Germinal center (tissue), 1 donor: ENCODE data around the gene SEC14L6.

ENCODE experiments used
- DNase-seq: peaks from one replicate; pipeline ENCODE4 v3.0.0; 2012; ENCODE audit warnings: mixed read lengths, low spot score

SEC14L6 gene

DNA sequence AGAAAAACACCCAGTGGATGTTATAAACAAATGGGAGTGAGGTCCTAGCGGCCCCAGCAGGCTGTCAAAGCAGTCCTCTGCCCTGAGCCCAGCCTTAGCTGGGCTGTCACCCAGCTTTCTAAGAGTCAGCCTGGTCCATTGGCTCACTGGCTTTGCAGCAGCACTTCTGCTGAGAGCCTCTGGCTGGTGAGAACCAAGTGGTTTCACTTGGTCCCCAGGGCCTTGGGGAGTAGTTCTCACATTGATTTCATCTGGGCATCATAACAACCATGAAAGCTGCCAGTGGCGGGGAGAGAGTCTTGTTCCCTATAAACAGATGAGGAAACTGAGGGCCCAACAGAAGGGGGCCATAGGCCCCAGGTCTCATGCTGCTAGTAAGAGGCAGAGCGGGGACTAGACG, 11.4 kb downstream of the SEC14L6 start:
- DNase-seq = no peak

DNA sequence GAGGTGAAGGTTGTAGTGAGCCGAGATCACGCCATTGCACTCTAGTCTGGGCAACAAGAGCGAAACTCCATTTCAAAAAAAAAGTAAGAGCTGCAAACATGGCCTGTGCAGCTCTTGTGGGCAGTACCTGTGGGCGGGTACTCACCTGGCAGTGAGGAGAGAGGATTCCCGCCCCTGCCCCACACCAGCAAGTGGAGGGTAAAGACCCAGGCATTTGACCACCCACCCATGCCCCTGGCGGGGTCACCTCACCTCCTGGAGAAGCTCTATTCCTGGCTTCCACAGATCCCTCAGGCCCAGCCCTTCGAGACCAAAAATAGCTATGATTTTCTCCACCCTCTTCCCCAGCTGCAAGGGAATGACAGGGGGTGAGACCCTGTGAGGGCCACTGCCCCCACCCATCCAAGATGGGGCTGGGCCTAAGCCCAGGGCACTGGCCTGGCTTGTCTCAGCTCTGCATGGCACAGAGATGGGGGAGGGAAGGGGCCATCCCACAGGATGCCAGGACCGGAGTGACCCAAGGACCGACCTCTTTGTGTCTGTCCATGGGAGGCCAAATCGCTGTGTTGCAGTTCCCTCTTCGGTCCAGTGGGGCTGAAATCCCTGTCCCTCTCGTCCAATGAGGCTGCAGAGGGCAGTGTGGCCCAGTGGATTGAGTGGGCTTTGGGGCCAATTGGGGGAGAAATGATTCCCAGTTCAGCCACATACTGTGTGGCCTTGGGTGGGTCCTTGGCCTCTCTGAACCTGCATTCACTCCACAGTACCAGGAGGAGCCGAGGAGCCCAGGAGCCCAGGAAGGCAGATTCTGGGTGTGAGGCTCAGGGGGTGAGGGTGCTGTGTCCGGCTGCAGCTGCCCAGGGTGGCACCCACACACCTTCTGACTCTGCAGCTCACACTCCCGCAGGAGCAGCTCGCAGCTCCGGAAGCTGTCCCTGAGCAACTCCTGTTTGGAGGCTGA, 14.6 kb downstream of the SEC14L6 start:
- no peak for DNase-seq

DNA sequence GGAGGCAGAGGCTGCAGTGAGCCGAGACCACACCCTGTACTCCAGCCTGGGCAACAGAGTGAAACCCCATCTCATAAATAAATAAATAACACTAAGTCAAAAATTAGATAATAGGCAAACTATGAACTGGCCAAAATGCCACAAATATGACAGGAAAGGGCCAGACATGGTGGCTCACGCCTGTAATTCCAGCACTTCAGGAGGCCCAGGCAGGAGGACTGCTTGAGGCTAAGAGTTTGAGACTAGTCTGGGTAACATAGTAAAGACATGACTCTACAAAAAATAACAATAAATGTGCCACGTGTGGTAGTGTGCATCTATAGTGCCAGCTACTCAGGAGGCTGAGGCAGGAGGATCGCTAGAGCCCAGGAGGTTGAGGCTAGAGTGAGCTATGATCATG, 19.9 kb downstream of the SEC14L6 start:
- no peak for DNase-seq

DNA sequence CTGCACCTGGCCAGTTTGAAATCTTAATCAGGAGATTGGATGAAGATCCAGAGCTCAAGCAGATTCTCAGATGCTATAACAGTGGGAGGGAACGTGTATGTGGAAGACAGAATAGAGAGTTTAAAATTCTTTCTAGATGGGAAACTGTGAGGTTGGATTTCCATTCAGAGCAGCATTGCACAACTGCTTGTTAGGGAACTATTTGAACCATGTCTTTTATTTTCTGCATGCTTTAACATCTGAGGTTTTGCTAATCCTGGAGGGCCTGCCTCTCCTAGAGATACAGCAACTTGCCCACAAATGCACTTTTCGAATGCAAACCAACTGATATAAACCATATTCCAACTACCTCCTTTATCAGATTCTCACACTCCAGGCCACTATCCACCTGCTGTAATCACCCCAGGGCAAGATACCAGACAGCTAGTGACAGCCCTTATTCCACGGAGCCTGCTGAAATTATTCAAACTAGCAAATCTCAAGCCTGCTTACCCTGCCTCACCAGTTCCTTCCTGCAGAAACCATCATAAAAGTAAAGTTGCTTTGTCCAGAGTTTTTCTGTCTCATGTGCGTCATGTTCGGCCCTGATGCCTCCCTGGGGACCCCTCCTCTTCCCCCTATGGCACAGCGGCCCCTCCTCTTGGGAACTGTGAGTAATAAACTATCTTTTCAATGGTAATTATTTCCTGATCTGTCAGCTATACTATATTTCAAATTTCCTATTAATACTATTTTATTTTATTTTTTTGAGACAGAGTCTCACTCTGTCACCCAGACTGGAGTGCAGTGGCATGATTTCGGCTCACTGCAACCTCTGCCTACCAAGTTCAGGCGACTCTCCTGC, 22.7 kb downstream of the SEC14L6 start:
- DNase-seq = no peak

DNA sequence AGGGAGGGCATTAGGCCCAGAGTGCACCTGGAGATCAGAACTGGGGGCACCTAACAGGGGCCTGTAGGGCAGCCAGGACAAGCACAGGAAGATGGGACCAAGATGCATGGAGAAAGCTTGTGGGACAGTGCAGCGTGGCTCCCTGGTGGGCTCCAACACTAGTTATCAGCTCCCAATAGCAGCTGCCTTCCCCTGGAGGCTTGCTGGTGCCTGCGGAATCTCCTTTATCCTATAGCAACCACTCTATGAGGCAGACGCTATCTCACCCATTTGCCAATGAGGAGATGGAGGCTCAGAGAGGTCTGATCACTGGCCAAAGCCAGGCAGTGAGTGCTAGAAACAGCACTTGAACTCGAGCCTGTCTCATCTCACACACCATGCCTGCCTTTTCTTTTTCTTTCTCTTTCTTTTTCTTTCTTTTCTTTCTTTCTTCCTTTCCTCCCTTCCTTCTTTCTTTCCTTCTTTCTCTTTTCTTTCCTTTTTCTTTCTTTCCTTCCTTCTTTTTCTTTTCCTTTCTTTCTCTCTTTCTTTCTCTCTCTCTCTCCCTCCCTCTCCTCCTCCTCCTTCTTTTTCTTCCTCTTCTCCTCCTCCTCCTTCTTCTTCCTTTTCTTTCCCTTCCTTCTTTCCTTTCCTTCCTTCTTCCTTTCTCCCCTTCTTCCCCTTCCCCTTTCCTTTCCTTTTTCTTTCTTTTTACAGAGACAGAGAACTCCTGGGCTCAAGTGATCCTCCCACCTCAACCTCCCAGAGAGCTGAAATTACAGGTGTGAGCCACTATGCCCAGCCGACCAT, 25.0 kb downstream of the SEC14L6 start:
- DNase-seq = no peak

DNA sequence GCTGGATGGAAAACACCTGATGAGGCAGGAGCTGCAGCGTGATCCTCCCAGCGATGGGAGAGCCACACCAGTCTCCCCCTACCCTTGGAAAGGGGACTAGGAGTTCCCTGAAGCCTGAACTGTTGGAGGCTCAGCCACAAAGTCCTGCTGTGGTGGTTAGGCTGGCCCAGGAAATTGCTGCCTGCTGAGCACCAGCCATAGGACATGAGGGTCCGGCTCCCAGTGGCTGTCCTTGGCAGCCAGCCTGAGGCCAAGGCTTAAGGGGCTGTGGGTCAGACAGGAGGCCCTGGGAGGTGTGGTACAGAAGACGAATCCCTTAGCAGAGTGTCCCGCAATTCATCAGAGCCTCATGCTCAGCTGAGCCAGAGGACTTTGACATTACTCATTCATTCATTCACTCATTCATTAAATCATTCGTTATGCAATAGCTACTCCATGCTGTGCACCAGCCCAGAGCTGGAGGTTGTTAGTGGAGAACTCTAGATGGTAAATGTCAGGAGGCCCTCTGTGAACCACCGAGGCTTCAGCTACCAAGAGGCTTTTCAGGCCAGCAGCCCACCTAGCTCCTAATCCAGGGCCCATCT, 26.6 kb downstream of the SEC14L6 start:
- no peak for DNase-seq

DNA sequence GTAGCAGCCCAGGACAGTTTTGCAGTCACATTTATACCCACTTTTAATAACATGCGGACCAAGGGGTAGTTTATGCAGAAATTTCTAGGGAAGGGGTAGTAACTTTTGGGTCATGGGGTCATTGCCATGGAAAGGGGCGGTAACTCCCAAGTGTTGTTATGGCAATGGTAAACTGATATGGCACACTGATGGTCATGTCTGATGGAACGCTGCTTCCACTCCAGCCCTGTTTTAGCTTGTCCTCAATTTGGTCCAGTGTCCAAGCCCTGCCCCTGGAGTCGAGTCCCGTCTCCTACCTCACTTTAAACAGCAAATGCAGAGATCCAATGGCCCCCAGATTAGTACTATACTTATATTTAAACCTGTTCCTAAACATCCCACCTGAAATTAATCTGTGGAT, 29.8 kb downstream of the SEC14L6 start:
- no peak for DNase-seq

DNA sequence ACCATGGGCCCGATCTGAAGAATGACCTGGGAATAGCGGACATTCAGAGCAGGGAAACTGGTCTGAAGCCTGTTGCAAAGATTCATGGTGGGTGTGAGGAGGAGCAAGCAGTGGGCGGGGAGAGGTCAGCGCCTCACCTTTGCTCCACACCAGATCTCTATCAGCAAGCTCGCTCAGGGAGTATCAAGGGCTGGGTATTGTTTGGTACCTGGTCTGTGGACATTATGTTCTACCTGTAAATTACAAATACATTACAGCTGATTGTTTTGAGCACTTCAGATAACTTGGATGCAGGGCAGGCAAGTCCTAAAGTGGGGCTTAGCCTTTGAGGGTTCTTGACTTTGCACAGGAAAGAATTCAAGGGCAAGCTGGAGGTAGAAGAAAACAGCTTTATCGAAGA, 30.3 kb downstream of the SEC14L6 start:
- DNase-seq = no peak

DNA sequence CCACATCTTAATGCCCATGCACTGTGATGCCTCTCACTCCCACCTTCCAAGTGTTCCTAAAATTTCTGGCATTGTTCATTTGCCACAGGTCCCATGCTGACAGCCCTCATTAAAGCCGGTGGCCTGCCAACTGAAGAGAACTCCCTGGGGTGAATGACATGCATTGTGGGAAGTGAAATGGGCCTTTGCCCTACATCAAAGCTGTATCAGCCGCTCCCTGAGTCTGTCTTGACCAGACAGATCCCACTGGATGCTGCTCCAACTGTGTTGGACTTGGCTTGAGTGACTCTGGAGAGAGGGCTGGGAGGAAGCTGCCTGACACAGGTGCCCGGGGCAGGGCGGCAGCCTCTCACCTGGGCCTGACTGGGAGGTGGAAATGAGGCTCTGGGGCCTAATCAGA, 32.3 kb downstream of the SEC14L6 start:
- DNase-seq = no peak

DNA sequence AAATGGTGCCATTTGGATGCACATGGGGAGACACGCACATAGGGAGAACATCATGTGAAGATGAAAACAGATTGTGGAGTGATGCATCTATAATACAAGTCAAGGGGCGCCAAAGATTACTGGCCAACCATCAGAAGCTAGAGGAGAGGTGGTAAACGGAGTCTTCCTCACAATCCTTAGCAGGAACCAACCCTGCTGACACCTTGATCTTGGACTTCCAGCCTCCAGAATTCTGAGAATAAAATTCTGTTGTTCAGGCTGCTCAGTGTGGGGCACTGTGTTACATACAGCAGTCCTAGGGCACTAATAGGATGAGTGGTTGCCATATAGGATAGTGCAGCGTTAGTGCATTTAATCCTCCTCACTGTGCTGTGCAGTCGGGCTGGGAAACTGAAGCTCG, 33.1 kb downstream of the SEC14L6 start:
- DNase-seq = no peak

DNA sequence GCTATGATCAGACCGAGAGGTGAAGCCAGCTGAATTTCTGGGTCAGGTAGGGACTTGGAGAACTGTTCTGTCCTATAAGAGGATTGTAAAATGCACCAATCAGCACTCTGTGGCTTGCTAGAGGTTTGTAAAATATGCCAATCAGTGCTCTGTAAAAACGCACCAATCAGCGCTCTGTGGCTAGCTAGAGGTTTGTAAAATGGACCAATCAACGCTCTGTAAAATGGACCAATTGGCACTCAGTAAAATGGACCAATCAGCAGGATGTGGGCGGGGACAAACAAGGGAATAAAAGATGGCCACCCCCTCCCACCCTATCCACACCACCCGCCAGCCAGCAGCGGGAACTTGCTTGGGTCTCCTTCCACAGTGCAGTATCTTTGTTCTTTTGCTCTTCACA, 34.6 kb downstream of the SEC14L6 start:
- no peak for DNase-seq

DNA sequence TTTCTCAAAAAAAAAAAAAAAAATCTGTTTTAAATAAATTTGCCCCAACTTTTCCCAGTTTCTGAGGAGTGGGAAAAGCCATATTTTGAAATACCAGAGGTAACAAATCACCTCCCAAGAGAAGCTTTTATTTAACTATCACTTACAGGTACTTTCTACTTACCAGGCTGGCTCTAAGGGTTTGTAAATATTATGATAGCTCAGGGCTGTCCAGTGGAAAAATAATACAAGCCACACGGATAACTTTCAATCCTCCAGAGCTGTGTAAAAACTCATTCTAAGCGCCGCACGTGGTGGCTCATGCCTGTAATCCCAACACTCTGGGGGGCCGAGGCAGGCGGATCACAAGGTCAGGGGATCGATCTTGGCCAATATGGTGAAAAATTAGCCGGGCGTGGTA, 35.4 kb downstream of the SEC14L6 start:
- DNase-seq = no peak

DNA sequence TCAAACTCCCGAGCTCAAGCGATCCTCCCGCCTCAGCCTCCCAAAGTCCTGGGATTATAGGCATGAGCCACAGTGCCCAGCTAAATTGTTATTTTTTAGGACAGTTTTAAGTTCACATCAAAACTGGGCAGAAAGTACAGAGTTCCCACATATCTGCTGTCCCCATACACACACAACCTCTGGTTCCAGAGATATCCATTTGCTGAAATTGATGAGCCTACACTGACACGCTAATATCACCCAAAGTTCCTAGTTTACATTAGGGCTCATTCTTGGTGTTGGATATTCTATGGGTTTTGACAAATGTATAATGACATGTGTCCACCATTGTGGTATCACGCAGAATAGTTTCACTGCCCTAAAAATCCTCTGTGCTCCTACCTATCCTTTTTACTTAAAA, 38.3 kb downstream of the SEC14L6 start:
- no peak for DNase-seq

DNA sequence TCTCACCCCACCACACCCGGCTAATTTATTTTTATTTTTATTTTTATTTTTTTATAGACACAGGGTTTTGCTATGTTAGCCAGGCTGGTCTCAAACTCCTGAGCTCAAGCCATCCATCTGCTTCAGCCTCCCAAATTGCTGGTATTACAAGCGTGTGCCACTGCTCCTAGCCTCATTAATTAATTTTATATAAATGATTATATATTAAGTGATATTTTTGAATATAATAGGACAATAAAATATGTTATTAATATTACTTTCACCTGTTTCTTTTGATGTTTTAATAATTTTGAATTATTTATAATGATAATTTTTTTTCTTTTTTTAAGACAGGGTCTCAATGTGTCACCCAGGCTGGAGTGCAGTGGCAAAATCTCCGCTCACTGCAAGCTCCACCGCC, 38.9 kb downstream of the SEC14L6 start:
- DNase-seq = no peak

DNA sequence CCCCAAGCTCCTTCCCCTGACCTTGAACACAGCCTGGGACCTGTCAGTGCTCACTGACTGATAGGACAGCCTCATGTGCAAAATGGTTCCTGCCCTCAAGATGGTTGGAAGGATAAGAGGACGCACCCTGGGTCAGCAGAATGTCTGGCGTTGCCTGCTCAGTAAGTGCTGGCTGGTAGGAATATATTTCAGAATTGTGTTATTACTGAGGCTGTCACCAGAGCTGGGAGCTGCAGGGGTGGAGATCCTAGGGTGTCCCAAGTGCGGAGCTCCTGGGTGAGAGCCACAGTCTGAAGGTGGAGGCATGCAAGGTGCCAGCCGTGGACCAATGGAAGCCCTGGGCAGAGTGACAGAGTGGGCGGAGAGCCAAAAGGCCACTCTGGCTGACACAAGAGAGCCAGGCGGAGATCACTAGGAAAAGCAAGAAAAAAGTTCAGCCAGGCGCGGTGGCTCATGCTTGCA, 40.0 kb downstream of the SEC14L6 start:
- DNase-seq = no peak

DNA sequence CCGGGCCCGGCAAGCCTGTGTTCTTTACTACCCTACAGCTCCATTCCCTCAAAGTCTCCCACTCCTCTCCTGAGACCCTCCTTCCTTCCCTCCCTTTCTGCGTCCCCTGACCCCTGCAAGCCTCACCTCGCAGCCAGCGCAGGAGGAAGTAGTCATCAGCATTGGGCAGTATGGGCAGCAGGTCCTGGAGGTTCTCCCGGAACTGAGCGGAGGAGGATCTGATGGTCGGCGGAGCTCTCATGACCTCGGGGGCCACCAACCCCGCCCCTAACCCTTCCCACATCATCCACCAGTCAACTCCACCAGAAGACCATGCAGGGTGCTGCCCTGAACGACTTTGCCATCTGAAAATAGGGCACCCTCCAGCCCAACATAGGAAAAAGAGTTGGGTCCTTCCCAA, 43.0 kb downstream of the SEC14L6 start:
- no peak for DNase-seq

DNA sequence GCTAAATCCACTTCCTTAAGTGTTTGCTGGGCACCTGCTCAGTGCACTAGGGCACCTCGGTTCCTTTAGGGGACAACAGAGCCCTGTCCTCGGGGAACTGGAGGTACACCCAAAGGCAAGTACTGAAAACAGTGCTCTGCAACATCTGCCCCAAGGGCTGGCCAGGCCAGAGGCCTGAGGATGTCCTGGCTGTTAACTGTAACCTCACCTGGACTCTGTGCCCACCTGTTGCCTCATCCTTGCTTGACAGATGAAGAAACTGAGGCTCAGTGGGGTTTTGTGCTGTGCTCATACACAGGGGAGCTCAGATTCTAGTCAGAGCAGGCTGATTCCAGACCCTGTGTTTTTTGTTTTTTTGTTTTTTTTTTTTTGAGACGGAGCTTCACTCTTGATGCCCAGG, 43.6 kb downstream of the SEC14L6 start:
- DNase-seq = no peak

DNA sequence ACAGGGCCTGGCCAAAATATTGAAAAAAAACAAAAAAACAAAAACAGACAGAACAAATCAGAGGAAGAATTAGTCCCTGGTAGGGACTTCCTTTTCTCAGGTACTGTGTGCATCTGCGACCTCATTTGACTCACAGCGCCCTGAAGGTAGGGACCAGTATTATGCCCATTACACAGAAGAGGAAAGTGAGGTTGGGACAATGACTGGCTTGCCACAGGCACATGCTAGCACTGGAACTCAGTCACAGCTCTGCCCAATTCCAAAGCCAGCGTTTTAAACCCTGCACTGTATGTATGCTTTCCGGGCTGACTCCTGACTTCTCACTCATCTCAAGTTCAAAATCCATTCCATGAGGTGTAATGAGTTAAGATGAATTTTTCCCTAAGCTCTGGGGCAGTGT, 44.4 kb downstream of the SEC14L6 start:
- no peak for DNase-seq

DNA sequence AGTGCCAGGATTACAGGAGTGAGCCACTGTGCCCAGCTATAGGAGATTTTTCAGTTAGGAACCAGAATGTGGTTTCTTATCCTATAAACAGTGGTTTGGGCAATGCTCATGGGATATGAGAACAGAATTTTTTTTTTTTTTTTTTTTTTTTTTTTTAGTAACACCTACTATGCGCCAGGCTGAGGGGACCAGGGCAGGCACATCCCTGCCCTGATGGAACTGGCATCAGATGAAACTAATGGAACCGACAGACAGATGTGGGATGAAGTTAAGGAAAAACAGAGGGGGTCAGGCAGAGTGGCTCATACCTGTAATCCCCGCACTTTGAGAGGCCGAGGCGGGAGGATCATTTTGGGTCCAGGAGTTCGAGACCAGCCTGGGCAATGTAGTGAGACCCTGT, 45.9 kb downstream of the SEC14L6 start:
- no peak for DNase-seq

DNA sequence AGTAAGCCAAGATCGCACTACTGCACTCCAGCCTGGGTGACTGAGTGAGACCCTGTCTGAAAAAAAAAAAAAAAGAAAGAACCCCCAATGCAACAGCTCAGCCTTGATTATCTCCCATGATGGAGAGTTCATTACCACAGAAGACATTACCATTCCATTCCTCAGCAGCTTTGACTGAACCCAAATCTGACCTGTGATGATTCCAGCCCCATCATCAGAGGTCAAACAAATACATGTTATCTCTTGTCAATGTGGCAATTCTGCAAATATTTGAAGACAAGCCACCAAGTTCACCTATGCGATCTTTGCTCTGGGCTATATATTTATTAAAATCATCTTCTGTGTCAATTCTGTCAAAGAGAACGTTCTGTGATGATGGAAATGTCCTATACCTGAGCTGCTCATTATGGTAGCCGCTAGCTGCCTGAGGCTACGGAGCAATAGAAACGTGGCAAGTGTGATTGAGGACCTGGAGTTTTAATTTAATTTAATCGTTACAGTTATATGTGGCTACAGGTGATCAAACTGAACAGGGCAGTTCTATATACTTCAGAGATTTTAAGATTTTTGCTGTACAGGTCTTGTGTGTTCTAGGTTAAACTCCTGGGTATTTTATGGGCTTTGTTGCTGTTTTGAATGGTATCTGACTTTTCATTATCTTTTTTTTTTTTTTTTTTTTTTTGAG, 48.9 kb downstream of the SEC14L6 start:
- no peak for DNase-seq

DNA sequence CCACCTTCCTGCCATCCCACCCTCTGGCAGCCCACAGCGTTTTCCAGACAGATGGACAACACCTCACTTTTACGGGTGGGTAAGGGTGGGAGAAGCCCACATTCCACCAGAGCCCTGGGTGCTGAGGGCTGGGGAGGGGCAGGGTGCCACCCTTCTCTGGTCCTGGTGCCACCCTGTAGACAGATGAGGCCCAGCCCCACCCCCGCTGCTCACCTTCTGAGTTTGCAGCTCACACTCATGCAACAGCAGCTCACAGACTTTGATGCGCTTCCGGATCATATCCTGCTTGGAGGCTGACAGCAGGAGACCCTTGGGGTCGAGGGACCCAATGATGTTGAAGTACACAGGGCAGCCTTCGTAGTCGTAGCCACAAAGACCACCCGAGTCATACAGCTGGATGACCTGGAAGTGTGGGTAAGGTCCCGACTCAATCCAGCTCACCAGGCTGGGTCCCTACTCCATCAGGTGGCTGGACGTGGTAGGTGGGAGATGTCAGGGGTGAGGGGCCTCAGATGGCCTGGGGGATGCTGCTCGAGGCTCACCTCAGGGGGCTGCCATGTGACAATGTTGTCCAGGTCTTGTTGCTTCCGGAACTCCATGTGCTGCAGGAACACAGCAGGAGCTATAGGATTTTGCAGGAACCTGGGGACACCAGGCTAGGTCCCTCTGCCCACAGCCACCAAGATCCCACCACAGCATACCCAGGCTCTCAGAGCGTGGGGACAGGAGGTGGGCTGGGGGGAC, 51.3 kb downstream of the SEC14L6 start:
- no peak for DNase-seq
